ENCODE data around the gene VSTM2L. TPM values are rescaled to one million over a fixed set of nuclear protein-coding genes. Genes with fewer than 3 reads are reported as not detected.

VSTM2L gene
- total RNA-seq, 1 experiment from 2014 or later: 0.71 TPM

DNA sequence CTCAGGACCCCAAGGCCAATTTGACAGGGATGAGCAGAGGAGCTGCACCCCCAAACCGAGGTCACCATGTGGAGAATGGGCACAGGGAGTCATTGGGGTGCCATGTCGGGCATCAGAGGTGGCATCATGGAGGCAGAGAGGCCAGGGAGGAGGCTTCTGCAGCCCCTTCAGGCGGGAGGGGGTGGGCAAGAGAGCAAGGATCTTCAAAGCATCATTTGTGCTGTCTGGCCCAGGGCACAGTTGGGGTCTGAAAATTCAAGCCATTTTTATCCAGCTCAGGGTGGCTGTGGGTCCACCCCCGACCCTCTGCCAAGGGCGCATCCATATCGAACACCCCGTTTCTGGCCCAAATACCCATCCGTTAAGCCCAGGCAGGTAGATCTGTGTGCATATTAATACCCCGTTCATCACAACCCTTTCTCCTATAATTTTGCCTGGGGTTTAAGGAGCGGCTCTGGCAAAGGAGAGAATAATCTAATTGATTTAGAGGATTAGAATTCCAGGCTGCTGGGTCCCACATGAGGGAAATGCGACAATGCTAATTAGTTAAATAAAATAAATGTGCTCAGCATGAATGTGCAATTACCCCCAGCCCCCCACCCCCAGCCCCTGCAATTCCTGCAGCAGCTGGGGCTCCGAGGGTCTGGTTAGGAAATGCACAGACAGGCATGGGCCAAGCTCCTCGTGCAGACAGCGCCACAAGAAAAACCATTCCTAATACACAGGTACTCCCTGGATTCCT is 31.9 kb downstream of the VSTM2L start:
- TF ChIP-seq, protein P1, sequence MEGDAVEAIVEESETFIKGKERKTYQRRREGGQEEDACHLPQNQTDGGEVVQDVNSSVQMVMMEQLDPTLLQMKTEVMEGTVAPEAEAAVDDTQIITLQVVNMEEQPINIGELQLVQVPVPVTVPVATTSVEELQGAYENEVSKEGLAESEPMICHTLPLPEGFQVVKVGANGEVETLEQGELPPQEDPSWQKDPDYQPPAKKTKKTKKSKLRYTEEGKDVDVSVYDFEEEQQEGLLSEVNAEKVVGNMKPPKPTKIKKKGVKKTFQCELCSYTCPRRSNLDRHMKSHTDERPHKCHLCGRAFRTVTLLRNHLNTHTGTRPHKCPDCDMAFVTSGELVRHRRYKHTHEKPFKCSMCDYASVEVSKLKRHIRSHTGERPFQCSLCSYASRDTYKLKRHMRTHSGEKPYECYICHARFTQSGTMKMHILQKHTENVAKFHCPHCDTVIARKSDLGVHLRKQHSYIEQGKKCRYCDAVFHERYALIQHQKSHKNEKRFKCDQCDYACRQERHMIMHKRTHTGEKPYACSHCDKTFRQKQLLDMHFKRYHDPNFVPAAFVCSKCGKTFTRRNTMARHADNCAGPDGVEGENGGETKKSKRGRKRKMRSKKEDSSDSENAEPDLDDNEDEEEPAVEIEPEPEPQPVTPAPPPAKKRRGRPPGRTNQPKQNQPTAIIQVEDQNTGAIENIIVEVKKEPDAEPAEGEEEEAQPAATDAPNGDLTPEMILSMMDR (IDR thresholded peaks at IDR 0.05; ENCODE audit: unreplicated experiment): no peak
- no peaks in the 10 kb centered on the region for H3K36me3 Mint-ChIP-seq (ENCODE audit: insufficient read depth, unreplicated experiment)
- no TSS peak for BruUV-seq (replicated peaks)
- intact Hi-C loops (cut with micrococcal nuclease; ENCODE audit: unreplicated experiment): no loop called here
- no peak overlapping the region for H3K4me3 Mint-ChIP-seq (ENCODE audit: low read depth, unreplicated experiment)
- CTCF ChIA-PET: no interaction called here
- no peaks in the 10 kb centered on the region for H3K9me3 Mint-ChIP-seq (ENCODE audit: low read depth, unreplicated experiment)
- no peak for DNase-seq
- no peak overlapping the region for H3K27ac Mint-ChIP-seq (ENCODE audit: unreplicated experiment)
- H3K4me1 Mint-ChIP-seq (ENCODE audit: low read depth, unreplicated experiment): no peaks in the 10 kb centered on the region
- peaks cover 68% of the 10 kb centered on the region for H3K27me3 Mint-ChIP-seq (ENCODE audit: unreplicated experiment)

GRCh38 chr20:37935435-37935834 is 32.5 kb downstream of the VSTM2L start:
- H3K27ac Mint-ChIP-seq (ENCODE audit: unreplicated experiment): no peak overlapping the region
- intact Hi-C loops (cut with micrococcal nuclease; ENCODE audit: unreplicated experiment): no loop called here
- H3K27me3 Mint-ChIP-seq (ENCODE audit: unreplicated experiment): peaks cover 68% of the 10 kb centered on the region
- DNase-seq: no peak
- CTCF ChIA-PET: no interaction called here
- TF ChIP-seq, protein P1 (IDR thresholded peaks at IDR 0.05; ENCODE audit: unreplicated experiment): no peak
- no peaks in the 10 kb centered on the region for H3K4me1 Mint-ChIP-seq (ENCODE audit: low read depth, unreplicated experiment)
- H3K4me3 Mint-ChIP-seq (ENCODE audit: low read depth, unreplicated experiment): no peak overlapping the region
- BruUV-seq (replicated peaks): no TSS peak
- H3K9me3 Mint-ChIP-seq (ENCODE audit: low read depth, unreplicated experiment): no peaks in the 10 kb centered on the region
- no peaks in the 10 kb centered on the region for H3K36me3 Mint-ChIP-seq (ENCODE audit: insufficient read depth, unreplicated experiment)

DNA sequence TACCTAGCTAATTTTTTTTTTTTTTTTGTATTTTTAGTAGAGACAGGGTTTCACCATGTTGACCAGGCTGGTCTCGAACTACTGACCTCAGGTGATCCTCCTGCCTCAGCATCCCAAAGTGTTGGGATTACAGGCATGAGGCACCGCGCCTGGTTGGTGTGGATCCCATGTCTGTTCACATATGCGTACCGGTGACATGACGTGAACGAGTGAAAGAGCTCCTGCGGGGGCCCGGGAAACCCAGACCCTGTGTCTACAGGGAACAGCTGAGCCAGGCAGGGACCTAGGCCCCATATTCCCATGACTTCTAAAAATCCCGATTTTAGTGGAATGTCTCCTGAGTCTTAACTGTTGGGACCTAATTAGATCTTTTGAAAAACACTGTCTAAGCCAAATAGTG is 33.1 kb downstream of the VSTM2L start:
- no TSS peak for BruUV-seq (replicated peaks)
- no peaks in the 10 kb centered on the region for H3K36me3 Mint-ChIP-seq (ENCODE audit: insufficient read depth, unreplicated experiment)
- CTCF ChIA-PET: interaction anchor here (0.7 kb wide), 1 partner anchor 180 kb away, joined by 4 read pairs; no protein-coding TSS in a partner anchor
- H3K4me3 Mint-ChIP-seq (ENCODE audit: low read depth, unreplicated experiment): no peak overlapping the region
- intact Hi-C loops (cut with micrococcal nuclease; ENCODE audit: unreplicated experiment): no loop called here
- H3K27ac Mint-ChIP-seq (ENCODE audit: unreplicated experiment): no peak overlapping the region
- TF ChIP-seq, protein P1 (IDR thresholded peaks at IDR 0.05; ENCODE audit: unreplicated experiment): no peak
- H3K27me3 Mint-ChIP-seq (ENCODE audit: unreplicated experiment): peaks cover 68% of the 10 kb centered on the region
- H3K9me3 Mint-ChIP-seq (ENCODE audit: low read depth, unreplicated experiment): no peaks in the 10 kb centered on the region
- DNase-seq: no peak
- H3K4me1 Mint-ChIP-seq (ENCODE audit: low read depth, unreplicated experiment): no peaks in the 10 kb centered on the region

DNA sequence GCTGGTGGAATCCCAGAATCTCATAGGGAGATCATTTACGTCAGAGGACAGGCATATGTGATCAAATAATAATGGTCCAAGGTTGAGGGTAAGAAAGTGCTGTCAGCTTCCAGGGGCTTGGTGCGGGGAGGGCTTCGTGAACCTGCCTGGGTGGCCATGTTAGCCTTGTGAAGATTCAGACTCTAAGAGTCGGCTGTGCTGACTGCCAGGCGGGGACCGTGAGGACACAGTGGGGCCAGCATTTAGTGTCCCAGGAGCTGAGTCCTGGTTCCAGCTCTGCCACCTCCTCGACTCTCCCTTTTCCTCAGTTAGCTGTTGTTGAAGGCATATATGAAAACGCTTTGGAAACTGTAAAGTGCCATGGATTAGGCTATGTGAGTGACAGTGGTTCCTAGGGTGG is 33.5 kb downstream of the VSTM2L start:
- Mint-ChIP-seq H3K27me3 (ENCODE audit: unreplicated experiment) (peaks cover 68% of the 10 kb centered on the region), H3K9me3 (ENCODE audit: low read depth, unreplicated experiment) (no peaks in the 10 kb centered on the region), H3K4me1 (ENCODE audit: low read depth, unreplicated experiment) (no peaks in the 10 kb centered on the region), H3K4me3 (ENCODE audit: low read depth, unreplicated experiment) (no peak overlapping the region), H3K36me3 (ENCODE audit: insufficient read depth, unreplicated experiment) (no peaks in the 10 kb centered on the region), H3K27ac (ENCODE audit: unreplicated experiment) (no peak overlapping the region)
- intact Hi-C loops (cut with micrococcal nuclease; ENCODE audit: unreplicated experiment): no loop called here
- CTCF ChIA-PET: interaction anchor here (0.7 kb wide), 1 partner anchor 181 kb away, joined by 4 read pairs; no protein-coding TSS in a partner anchor
- DNase-seq: no peak
- no TSS peak for BruUV-seq (replicated peaks)
- TF ChIP-seq, protein P1 (IDR thresholded peaks at IDR 0.05; ENCODE audit: unreplicated experiment): no peak
